A673 (cell line): ENCODE data around the gene DAB1. TPM values are rescaled to one million over a fixed set of nuclear protein-coding genes. Genes with fewer than 3 reads are reported as not detected.

ENCODE experiments used
- BruUV-seq: library from RNA; stranded (reverse); fragments of 400-500 nt; replicated peaks from 2 replicates; lab custom pipeline; 2021; lab: Mats Ljungman, UMichigan
- CTCF ChIA-PET: fragments of 300-600 bp; sonication (Branson Sonifier 250); formaldehyde crosslinking; loops from one replicate; lab custom pipeline; 2022; ENCODE audit warnings: antibody characterized with exemption; lab: Charles Lee
- POLR2A ChIA-PET: fragments of 300-600 bp; sonication (Branson Sonifier 250); formaldehyde crosslinking; loops from one replicate; lab custom pipeline; 2022; ENCODE audit warnings: antibody characterized with exemption; ENCODE audit not compliant: low non-redundant PET; lab: Charles Lee
- DNase-seq: peaks from one replicate; pipeline ENCODE4 v3.0.0-alpha.2; 2015; ENCODE audit warnings: low spot score
- H3K27ac ChIP-seq: fragments of 200-600 bp; sonication (generic); 2 replicates; pipeline ENCODE4 v1.5.1; 2016; ENCODE audit warnings: mixed run types, low read depth, mild to moderate bottlenecking, mixed read lengths, antibody characterized with exemption, low read length; ENCODE audit not compliant: poor library complexity, severe bottlenecking
- H3K27me3 ChIP-seq: fragments of 200-600 bp; sonication (generic); replicated peaks from 2 replicates; pipeline ENCODE4 v1.6.1; 2017; ENCODE audit warnings: mixed run types, low read depth, mild to moderate bottlenecking, mixed read lengths, antibody characterized with exemption, low read length; ENCODE audit not compliant: insufficient read depth, poor library complexity
- H3K36me3 ChIP-seq: fragments of 200-600 bp; sonication (generic); 2 replicates; pipeline ENCODE4 v1.6.1; 2016; ENCODE audit warnings: mixed run types, mild to moderate bottlenecking, mixed read lengths, antibody characterized with exemption, low read length; ENCODE audit not compliant: insufficient read depth, poor library complexity, severe bottlenecking
- H3K4me1 ChIP-seq: fragments of 200-600 bp; sonication (generic); 2 replicates; pipeline ENCODE4 v1.6.1; 2017; ENCODE audit warnings: mixed run types, mild to moderate bottlenecking, mixed read lengths, antibody characterized with exemption, low read length; ENCODE audit not compliant: insufficient read depth, poor library complexity, severe bottlenecking
- H3K4me3 ChIP-seq: fragments of 200-600 bp; sonication (generic); 2 replicates; pipeline ENCODE4 v1.5.1; 2016; ENCODE audit warnings: low read depth, mixed run types, mild to moderate bottlenecking, mixed read lengths, low read length; ENCODE audit not compliant: poor library complexity, severe bottlenecking
- H3K9me3 ChIP-seq: fragments of 200-600 bp; sonication (generic); 2 replicates; pipeline ENCODE4 v1.6.1; 2016; ENCODE audit warnings: mixed run types, low read depth, mild to moderate bottlenecking, mixed read lengths, antibody characterized with exemption, low read length; ENCODE audit not compliant: poor library complexity, severe bottlenecking
- CTCF ChIP-seq: fragments of 300-800, 200-600 bp; sonication (generic); conservative IDR thresholded peaks from 2 replicates; pipeline ENCODE4 v1.5.1; 2017; ENCODE audit warnings: low read depth, mild to moderate bottlenecking, antibody characterized with exemption, low read length, moderate library complexity, mixed read lengths
- EZH2 ChIP-seq: fragments of 200-600 bp; sonication (generic); IDR thresholded peaks from 2 replicates; pipeline ENCODE4 v1.6.1; 2017; ENCODE audit warnings: borderline replicate concordance, low read depth, mild to moderate bottlenecking, mixed read lengths, antibody characterized with exemption, low read length; ENCODE audit not compliant: poor library complexity, severe bottlenecking
- intact Hi-C: fragments of 100-400 bp; cut with micrococcal nuclease; formaldehyde crosslinking; loops from one replicate; pipeline ENCODE4 v1.10.0; 2022; ENCODE audit not compliant: unreplicated experiment
- total RNA-seq: library from RNA; stranded (reverse); gene quantifications from 2 replicates; pipeline ENCODE4 v1.2.3, GENCODE V29; 2021

DAB1 gene
- total RNA-seq, 1 experiment from 2014 or later: 112 TPM

- ChIA-PET CTCF (no interaction called here), POLR2A (no interaction called here)
Measured at GRCh38 chr1:57307392-57308170, 116.3 kb downstream of the DAB1 start.

GRCh38 chr1:57304591-57304990 is 119.3 kb downstream of the DAB1 start:
- Histone ChIP-seq H3K36me3 (no peaks in the 10 kb centered on the region), H3K4me1 (peaks cover 9% of the 10 kb centered on the region), H3K4me3 (no peak overlapping the region), H3K9me3 (no peaks in the 10 kb centered on the region), H3K27ac (no peak overlapping the region), H3K27me3 (no peaks in the 10 kb centered on the region)
- intact Hi-C loops: no loop called here
- ChIA-PET POLR2A (no interaction called here), CTCF (no interaction called here)
- DNase-seq: no peak
- TF ChIP-seq EZH2 (no peak), CTCF (no peak)
- BruUV-seq: no TSS peak

More at GRCh38 chr1:57307392-57308170, 116.3 kb downstream of the DAB1 start:
- TF ChIP-seq EZH2 (no peak), CTCF (no peak)
- intact Hi-C loops: no loop called here
- peaks cover 10% of the 10 kb centered on the region for H3K4me1 ChIP-seq
- H3K4me3 ChIP-seq: no peak overlapping the region
- no peaks in the 10 kb centered on the region for H3K27me3 ChIP-seq
- DNase-seq: peak; percentile 83
- no peaks in the 10 kb centered on the region for H3K9me3 ChIP-seq
- no TSS peak for BruUV-seq
- H3K27ac ChIP-seq: no peak overlapping the region
- H3K36me3 ChIP-seq: no peaks in the 10 kb centered on the region

DNA sequence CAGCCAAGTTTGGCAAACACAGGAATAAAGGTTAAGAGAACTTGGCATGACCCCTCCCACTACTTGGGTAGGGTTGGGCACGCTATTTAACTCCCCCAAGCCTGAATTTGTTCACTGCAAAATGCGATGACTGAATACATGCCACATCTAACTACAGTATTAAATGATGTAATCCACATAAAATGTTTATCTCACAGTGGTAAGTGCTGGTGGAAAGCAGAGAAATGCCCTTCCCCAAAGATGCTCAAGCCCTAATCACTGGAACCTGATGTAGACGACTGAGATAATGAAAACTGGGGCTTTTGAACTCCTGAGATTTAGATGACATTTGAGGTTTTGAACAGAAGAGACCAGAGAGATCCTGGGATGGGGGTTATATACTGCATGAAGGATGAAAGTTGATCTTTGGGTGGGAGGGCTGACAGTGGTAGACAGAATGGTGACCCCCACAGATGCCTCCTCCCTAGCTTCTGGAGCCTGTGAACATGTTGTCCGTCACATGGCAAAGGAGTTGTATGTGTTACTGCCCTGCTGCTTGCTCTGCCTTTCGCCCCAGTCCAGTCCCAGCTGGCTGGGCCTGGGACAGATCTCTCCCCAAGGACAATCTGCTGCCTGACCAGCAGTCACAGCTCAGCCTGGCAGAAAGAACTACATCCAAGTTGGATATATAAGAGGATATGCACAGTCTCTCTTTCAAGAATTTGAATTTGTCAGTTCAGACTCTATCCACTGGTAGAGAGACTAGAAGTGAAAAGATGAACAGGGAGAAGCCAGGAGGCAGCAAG is 120.9 kb downstream of the DAB1 start:
- POLR2A ChIA-PET: no interaction called here
- Histone ChIP-seq H3K27me3 (no peaks in the 10 kb centered on the region), H3K4me3 (no peak overlapping the region), H3K9me3 (no peaks in the 10 kb centered on the region), H3K4me1 (peaks cover 7% of the 10 kb centered on the region), H3K27ac (no peak overlapping the region), H3K36me3 (no peaks in the 10 kb centered on the region)
- CTCF ChIA-PET: no interaction called here
- BruUV-seq: no TSS peak
- no peak for DNase-seq
- intact Hi-C loops: no loop called here
- no peak for TF ChIP-seq EZH2
- no peak for TF ChIP-seq CTCF
